ENCODE measurements around the gene TRIAP1.
"Not testable (repeated sequence)": the region's sequence is repeated elsewhere in the genome, so short reads cannot be mapped to it uniquely, and the experiment has no call there.

Gene TRIAP1

GRCh38 chr12:120468325-120468820 lies 22.2 kb upstream of the TRIAP1 start:
- DNase-seq, result no peak

- no peak for DNase-seq
Measured at GRCh38 chr12:120467439-120467838, 21.3 kb upstream of the TRIAP1 start.

GRCh38 chr12:120466560-120467315 lies 20.6 kb upstream of the TRIAP1 start:
- peak; percentile 43 for DNase-seq

GRCh38 chr12:120465756-120466155 lies 19.6 kb upstream of the TRIAP1 start:
- DNase-seq, result no peak

- no peak for DNase-seq
Measured at GRCh38 chr12:120463712-120464111, 17.5 kb upstream of the TRIAP1 start.

GRCh38 chr12:120462099-120462640 lies 16.0 kb upstream of the TRIAP1 start:
- DNase-seq, result no peak

GRCh38 chr12:120460157-120460556 lies 14.0 kb upstream of the TRIAP1 start:
- no peak for DNase-seq

GRCh38 chr12:120457133-120457532 lies 10.9 kb upstream of the TRIAP1 start:
- DNase-seq, result no peak

GRCh38 chr12:120455302-120455701 lies 9.1 kb upstream of the TRIAP1 start:
- no peak for DNase-seq

- DNase-seq, result no peak
Measured at GRCh38 chr12:120453977-120454376, 7.8 kb upstream of the TRIAP1 start.

GRCh38 chr12:120453060-120453750 lies 7.0 kb upstream of the TRIAP1 start:
- no peak for DNase-seq

- DNase-seq, result not testable (repeated sequence)
Measured at GRCh38 chr12:120452524-120452923, 6.3 kb upstream of the TRIAP1 start.

- DNase-seq, result no peak
Measured at GRCh38 chr12:120447992-120448391, 1.8 kb upstream of the TRIAP1 start.

GRCh38 chr12:120446844-120447178 lies 627 bp upstream of the TRIAP1 start:
- not testable (repeated sequence) for DNase-seq

- DNase-seq, result no peak
Measured at GRCh38 chr12:120444676-120445075, 1.5 kb downstream of the TRIAP1 start.

- peak; percentile 70 for DNase-seq
Measured at GRCh38 chr12:120439646-120440247, 6.4 kb downstream of the TRIAP1 start.

GRCh38 chr12:120438495-120439198 lies 7.5 kb downstream of the TRIAP1 start:
- DNase-seq, result no peak

- DNase-seq, result peak; percentile 99
Measured at GRCh38 chr12:120437735-120438494, 8.3 kb downstream of the TRIAP1 start, which contains the start of gene COX6A1. COX6A1 (plus strand) TSS chr12:120438113; CDS start chr12:120438127, 14 bp downstream.

GRCh38 chr12:120432772-120433525 lies 13.2 kb downstream of the TRIAP1 start:
- no peak for DNase-seq

GRCh38 chr12:120429368-120429767 lies 16.8 kb downstream of the TRIAP1 start:
- DNase-seq, result no peak

GRCh38 chr12:120428597-120429229 lies 17.5 kb downstream of the TRIAP1 start:
- no peak for DNase-seq

Data from NCI-H1436 (cell line).